Measurements from ENCODE around the gene P3H2.
"Not testable (repeated sequence)": the region's sequence is repeated elsewhere in the genome, so short reads cannot be mapped to it uniquely, and the experiment has no call there.

The P3H2 gene

GRCh38 chr3:189967254-189967865 is 153.3 kb downstream of the P3H2 start:
- Histone ChIP-seq H3K36me3 (ENCODE audit: control insufficient read depth, insufficient read depth, low read length) (peaks cover 50% of the 10 kb centered on the region), H3K4me1 (ENCODE audit: control insufficient read depth, insufficient read depth, low read length, poor library complexity, severe bottlenecking) (no peaks in the 10 kb centered on the region), H3K4me3 (ENCODE audit: extremely low read depth, insufficient read depth, low read length, poor library complexity, severe bottlenecking) (no peak overlapping the region), H3K9me3 (ENCODE audit: control insufficient read depth, low read length) (no peaks in the 10 kb centered on the region), H3K27ac (ENCODE audit: low read depth, low read length, severe bottlenecking) (no peak overlapping the region)
- WGBS, 2 experiments (ENCODE audit: insufficient coverage in 2 of 2) = 57 to 80% methylated on average over 1 of the region's 5 CpGs

GRCh38 chr3:189966843-189967242 is 153.9 kb downstream of the P3H2 start:
- no peak overlapping the region for H3K27ac ChIP-seq (ENCODE audit: low read depth, low read length, severe bottlenecking)
- H3K4me3 ChIP-seq (ENCODE audit: extremely low read depth, insufficient read depth, low read length, poor library complexity, severe bottlenecking) = no peak overlapping the region
- H3K36me3 ChIP-seq (ENCODE audit: control insufficient read depth, insufficient read depth, low read length) = peaks cover 45% of the 10 kb centered on the region
- peaks cover under 1% of the 10 kb centered on the region for H3K4me1 ChIP-seq (ENCODE audit: control insufficient read depth, insufficient read depth, low read length, poor library complexity, severe bottlenecking)
- no peaks in the 10 kb centered on the region for H3K9me3 ChIP-seq (ENCODE audit: control insufficient read depth, low read length)
- 83% methylated on average over 1 of the region's 5 CpGs; no CpG with 5 or more reads in 1 of the 2 experiments for WGBS, 2 experiments (ENCODE audit: insufficient coverage in 2 of 2)

GRCh38 chr3:189964623-189965332 is 155.9 kb downstream of the P3H2 start:
- WGBS, 2 experiments (ENCODE audit: insufficient coverage in 2 of 2) = 96 to 100% methylated on average over 6 to 9 of the region's 9 CpGs
- H3K27ac ChIP-seq (ENCODE audit: low read depth, low read length, severe bottlenecking) = no peak overlapping the region
- H3K4me1 ChIP-seq (ENCODE audit: control insufficient read depth, insufficient read depth, low read length, poor library complexity, severe bottlenecking) = peaks cover 4% of the 10 kb centered on the region
- H3K4me3 ChIP-seq (ENCODE audit: extremely low read depth, insufficient read depth, low read length, poor library complexity, severe bottlenecking) = no peak overlapping the region
- H3K9me3 ChIP-seq (ENCODE audit: control insufficient read depth, low read length) = no peaks in the 10 kb centered on the region
- peaks cover 40% of the 10 kb centered on the region for H3K36me3 ChIP-seq (ENCODE audit: control insufficient read depth, insufficient read depth, low read length)

- no peak overlapping the region for H3K27ac ChIP-seq (ENCODE audit: low read depth, low read length, severe bottlenecking)
- peaks cover 4% of the 10 kb centered on the region for H3K4me1 ChIP-seq (ENCODE audit: control insufficient read depth, insufficient read depth, low read length, poor library complexity, severe bottlenecking)
- WGBS, 2 experiments (ENCODE audit: insufficient coverage in 2 of 2) = 94 to 95% methylated on average over 2 to 4 of the region's 4 CpGs
- H3K36me3 ChIP-seq (ENCODE audit: control insufficient read depth, insufficient read depth, low read length) = peaks cover 34% of the 10 kb centered on the region
- no peak overlapping the region for H3K4me3 ChIP-seq (ENCODE audit: extremely low read depth, insufficient read depth, low read length, poor library complexity, severe bottlenecking)
- no peaks in the 10 kb centered on the region for H3K9me3 ChIP-seq (ENCODE audit: control insufficient read depth, low read length)
Observed at GRCh38 chr3:189962466-189962865, 158.2 kb downstream of the P3H2 start.

- H3K4me3 ChIP-seq (ENCODE audit: extremely low read depth, insufficient read depth, low read length, poor library complexity, severe bottlenecking) = no peak overlapping the region
- peak overlapping the region; percentile 57 for H3K27ac ChIP-seq (ENCODE audit: low read depth, low read length, severe bottlenecking)
- H3K4me1 ChIP-seq (ENCODE audit: control insufficient read depth, insufficient read depth, low read length, poor library complexity, severe bottlenecking) = peaks cover 4% of the 10 kb centered on the region
- no peaks in the 10 kb centered on the region for H3K9me3 ChIP-seq (ENCODE audit: control insufficient read depth, low read length)
- H3K36me3 ChIP-seq (ENCODE audit: control insufficient read depth, insufficient read depth, low read length) = peaks cover 39% of the 10 kb centered on the region
- 4 to 5% methylated on average over 7 to 8 of the region's 8 CpGs for WGBS, 2 experiments (ENCODE audit: insufficient coverage in 2 of 2)
Observed at GRCh38 chr3:189961522-189962161, 159.1 kb downstream of the P3H2 start.

GRCh38 chr3:189961086-189961485 is 159.6 kb downstream of the P3H2 start:
- H3K36me3 ChIP-seq (ENCODE audit: control insufficient read depth, insufficient read depth, low read length) = peaks cover 43% of the 10 kb centered on the region
- H3K4me1 ChIP-seq (ENCODE audit: control insufficient read depth, insufficient read depth, low read length, poor library complexity, severe bottlenecking); H3K4me3 ChIP-seq (ENCODE audit: extremely low read depth, insufficient read depth, low read length, poor library complexity, severe bottlenecking); H3K27ac ChIP-seq (ENCODE audit: low read depth, low read length, severe bottlenecking); H3K9me3 ChIP-seq (ENCODE audit: control insufficient read depth, low read length): not testable (repeated sequence)
- 87 to 93% methylated on average over 4 to 7 of the region's 10 CpGs for WGBS, 2 experiments (ENCODE audit: insufficient coverage in 2 of 2)

GRCh38 chr3:189954733-189955665 is 165.7 kb downstream of the P3H2 start:
- WGBS, 2 experiments (ENCODE audit: insufficient coverage in 2 of 2) = 58 to 94% methylated on average over 2 to 3 of the region's 7 CpGs

GRCh38 chr3:189953551-189953950 is 167.1 kb downstream of the P3H2 start:
- H3K36me3 ChIP-seq (ENCODE audit: control insufficient read depth, insufficient read depth, low read length) = peaks cover 10% of the 10 kb centered on the region
- H3K9me3 ChIP-seq (ENCODE audit: control insufficient read depth, low read length) = no peaks in the 10 kb centered on the region
- no peak overlapping the region for H3K27ac ChIP-seq (ENCODE audit: low read depth, low read length, severe bottlenecking)
- H3K4me1 ChIP-seq (ENCODE audit: control insufficient read depth, insufficient read depth, low read length, poor library complexity, severe bottlenecking) = no peaks in the 10 kb centered on the region
- WGBS, 2 experiments (ENCODE audit: insufficient coverage in 2 of 2) = 80 to 92% methylated on average over 1 to 2 of the region's 4 CpGs
- no peak overlapping the region for H3K4me3 ChIP-seq (ENCODE audit: extremely low read depth, insufficient read depth, low read length, poor library complexity, severe bottlenecking)

More at GRCh38 chr3:189954733-189955665, 165.7 kb downstream of the P3H2 start:
- no peaks in the 10 kb centered on the region for H3K9me3 ChIP-seq (ENCODE audit: control insufficient read depth, low read length)
- H3K27ac ChIP-seq (ENCODE audit: low read depth, low read length, severe bottlenecking) = no peak overlapping the region
- no peak overlapping the region for H3K4me3 ChIP-seq (ENCODE audit: extremely low read depth, insufficient read depth, low read length, poor library complexity, severe bottlenecking)
- H3K4me1 ChIP-seq (ENCODE audit: control insufficient read depth, insufficient read depth, low read length, poor library complexity, severe bottlenecking) = no peaks in the 10 kb centered on the region
- peaks cover 16% of the 10 kb centered on the region for H3K36me3 ChIP-seq (ENCODE audit: control insufficient read depth, insufficient read depth, low read length)

- Histone ChIP-seq H3K27ac (ENCODE audit: low read depth, low read length, severe bottlenecking) (no peak overlapping the region), H3K36me3 (ENCODE audit: control insufficient read depth, insufficient read depth, low read length) (peaks cover 7% of the 10 kb centered on the region), H3K9me3 (ENCODE audit: control insufficient read depth, low read length) (no peaks in the 10 kb centered on the region), H3K4me1 (ENCODE audit: control insufficient read depth, insufficient read depth, low read length, poor library complexity, severe bottlenecking) (no peaks in the 10 kb centered on the region), H3K4me3 (ENCODE audit: extremely low read depth, insufficient read depth, low read length, poor library complexity, severe bottlenecking) (no peak overlapping the region)
- no CpG with 5 or more reads among the region's 7 CpGs for WGBS, 2 experiments (ENCODE audit: insufficient coverage in 2 of 2)
Observed at GRCh38 chr3:189952272-189952671, 168.4 kb downstream of the P3H2 start.

- Histone ChIP-seq H3K27ac (ENCODE audit: low read depth, low read length, severe bottlenecking) (no peak overlapping the region), H3K36me3 (ENCODE audit: control insufficient read depth, insufficient read depth, low read length) (no peaks in the 10 kb centered on the region), H3K9me3 (ENCODE audit: control insufficient read depth, low read length) (no peaks in the 10 kb centered on the region), H3K4me3 (ENCODE audit: extremely low read depth, insufficient read depth, low read length, poor library complexity, severe bottlenecking) (no peak overlapping the region), H3K4me1 (ENCODE audit: control insufficient read depth, insufficient read depth, low read length, poor library complexity, severe bottlenecking) (no peaks in the 10 kb centered on the region)
- WGBS, 2 experiments (ENCODE audit: insufficient coverage in 2 of 2) = 82 to 92% methylated on average over 2 to 5 of the region's 6 CpGs
Observed at GRCh38 chr3:189950258-189950657, 170.4 kb downstream of the P3H2 start.

All from mesodermal cell (in vitro differentiated cells).